ENCODE results near the gene CELA1.

Gene CELA1

GRCh38 chr12:51334764-51335163 is 11.7 kb downstream of the CELA1 start:
- no peak overlapping the region for H3K4me3 ChIP-seq (ENCODE audit: low read depth, low read length)
- DNase-seq (ENCODE audit: low read depth) = no peak
- TF ChIP-seq, protein P1, sequence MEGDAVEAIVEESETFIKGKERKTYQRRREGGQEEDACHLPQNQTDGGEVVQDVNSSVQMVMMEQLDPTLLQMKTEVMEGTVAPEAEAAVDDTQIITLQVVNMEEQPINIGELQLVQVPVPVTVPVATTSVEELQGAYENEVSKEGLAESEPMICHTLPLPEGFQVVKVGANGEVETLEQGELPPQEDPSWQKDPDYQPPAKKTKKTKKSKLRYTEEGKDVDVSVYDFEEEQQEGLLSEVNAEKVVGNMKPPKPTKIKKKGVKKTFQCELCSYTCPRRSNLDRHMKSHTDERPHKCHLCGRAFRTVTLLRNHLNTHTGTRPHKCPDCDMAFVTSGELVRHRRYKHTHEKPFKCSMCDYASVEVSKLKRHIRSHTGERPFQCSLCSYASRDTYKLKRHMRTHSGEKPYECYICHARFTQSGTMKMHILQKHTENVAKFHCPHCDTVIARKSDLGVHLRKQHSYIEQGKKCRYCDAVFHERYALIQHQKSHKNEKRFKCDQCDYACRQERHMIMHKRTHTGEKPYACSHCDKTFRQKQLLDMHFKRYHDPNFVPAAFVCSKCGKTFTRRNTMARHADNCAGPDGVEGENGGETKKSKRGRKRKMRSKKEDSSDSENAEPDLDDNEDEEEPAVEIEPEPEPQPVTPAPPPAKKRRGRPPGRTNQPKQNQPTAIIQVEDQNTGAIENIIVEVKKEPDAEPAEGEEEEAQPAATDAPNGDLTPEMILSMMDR (IDR thresholded peaks at IDR 0.05; ENCODE audit: control insufficient read depth, extremely low read depth, insufficient read depth) = no peak

GRCh38 chr12:51333536-51333935 is 12.9 kb downstream of the CELA1 start:
- DNase-seq (ENCODE audit: low read depth) = no peak
- TF ChIP-seq, protein P1 (IDR thresholded peaks at IDR 0.05; ENCODE audit: control insufficient read depth, extremely low read depth, insufficient read depth) = no peak
- no peak overlapping the region for H3K4me3 ChIP-seq (ENCODE audit: low read depth, low read length)

- TF ChIP-seq, protein P1 (IDR thresholded peaks at IDR 0.05; ENCODE audit: control insufficient read depth, extremely low read depth, insufficient read depth) = no peak
- H3K4me3 ChIP-seq (ENCODE audit: low read depth, low read length) = no peak overlapping the region
- DNase-seq (ENCODE audit: low read depth) = no peak
Observed at GRCh38 chr12:51330186-51330585, 16.3 kb downstream of the CELA1 start.

GRCh38 chr12:51329742-51330141 is 16.7 kb downstream of the CELA1 start:
- TF ChIP-seq, protein P1 (IDR thresholded peaks at IDR 0.05; ENCODE audit: control insufficient read depth, extremely low read depth, insufficient read depth) = no peak
- DNase-seq (ENCODE audit: low read depth) = no peak

GRCh38 chr12:51328587-51328986 is 17.9 kb downstream of the CELA1 start:
- no peak overlapping the region for H3K4me3 ChIP-seq (ENCODE audit: low read depth, low read length)
- TF ChIP-seq, protein P1 (IDR thresholded peaks at IDR 0.05; ENCODE audit: control insufficient read depth, extremely low read depth, insufficient read depth) = no peak
- DNase-seq (ENCODE audit: low read depth) = no peak

More at GRCh38 chr12:51329742-51330141, 16.7 kb downstream of the CELA1 start:
- no peak overlapping the region for H3K4me3 ChIP-seq (ENCODE audit: low read depth, low read length)

GRCh38 chr12:51326698-51327439 is 19.6 kb downstream of the CELA1 start:
- H3K4me3 ChIP-seq (ENCODE audit: low read depth, low read length) = no peak overlapping the region
- TF ChIP-seq, protein P1 (IDR thresholded peaks at IDR 0.05; ENCODE audit: control insufficient read depth, extremely low read depth, insufficient read depth) = no peak
- DNase-seq (ENCODE audit: low read depth) = no peak

DNA sequence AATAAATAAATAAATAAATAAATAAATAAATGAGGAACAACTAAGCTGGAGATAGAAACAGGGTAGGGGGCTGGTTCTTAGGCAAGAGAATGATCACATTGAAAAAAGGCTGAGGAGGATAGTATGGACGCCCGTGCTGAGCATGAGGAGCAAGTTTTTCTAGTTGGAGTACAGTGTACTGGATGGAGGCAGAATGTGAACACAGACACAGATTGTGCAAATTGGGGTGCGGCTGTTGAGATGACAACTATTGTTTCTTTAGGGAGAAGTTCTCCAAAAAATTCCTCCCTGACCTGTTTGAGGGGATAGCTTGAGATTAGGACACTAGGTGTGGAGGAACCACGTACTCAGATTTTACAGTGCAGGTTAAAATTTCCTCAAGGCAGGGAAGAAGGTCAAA is 21.5 kb downstream of the CELA1 start:
- DNase-seq (ENCODE audit: low read depth) = no peak
- TF ChIP-seq, protein P1 (IDR thresholded peaks at IDR 0.05; ENCODE audit: control insufficient read depth, extremely low read depth, insufficient read depth) = no peak

More for the DNA sequence above, 21.5 kb downstream of the CELA1 start:
- no peak overlapping the region for H3K4me3 ChIP-seq (ENCODE audit: low read depth, low read length)
